ELF-1 (cell line): ENCODE measurements around the gene GCHFR.
A peak's percentile ranks its signal among the peaks of the same experiment; 100 is the strongest.

Source experiments
- DNase-seq: peaks from one replicate; pipeline ENCODE4 v3.0.0-alpha.2; 2016; ENCODE audit warnings: low read depth, low spot score

Gene GCHFR

DNA sequence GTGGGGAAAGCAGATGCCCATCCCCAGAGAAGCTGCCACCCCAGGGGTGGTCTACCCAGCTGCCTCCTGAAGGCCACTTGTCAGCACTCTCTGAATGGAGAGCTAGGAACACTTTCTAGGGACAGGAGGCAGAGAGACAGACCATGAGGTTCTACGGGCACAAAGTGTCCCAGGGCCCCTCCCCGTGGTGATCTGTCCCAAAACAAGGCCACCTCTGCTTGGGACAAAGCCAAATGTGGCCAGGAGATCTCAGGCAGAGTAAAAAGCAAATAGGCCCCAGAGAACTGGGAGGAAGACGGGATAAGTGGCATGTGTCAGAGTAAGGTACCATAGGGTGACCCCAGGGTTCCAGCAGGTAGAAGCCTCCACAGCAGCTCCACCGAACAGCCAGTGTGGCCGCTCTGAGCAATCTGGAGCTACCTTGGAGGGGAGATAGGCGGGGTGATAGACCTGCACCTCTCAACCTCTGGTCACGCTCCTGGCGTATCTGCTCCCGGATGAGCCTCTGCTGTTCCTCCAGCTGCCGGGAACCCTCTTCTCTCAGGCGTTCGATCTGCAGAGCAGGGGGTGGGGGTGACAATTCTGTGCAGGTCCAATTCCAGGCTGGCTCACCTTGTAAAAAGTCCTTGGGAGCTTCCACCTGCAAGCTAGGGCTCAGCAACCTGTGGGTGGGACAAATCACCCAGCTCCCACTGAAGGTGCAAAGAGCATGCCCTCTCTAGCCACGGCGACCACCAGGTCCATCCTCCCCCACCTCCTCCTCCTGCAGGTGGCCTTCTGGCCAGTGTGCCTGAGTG, 12.1 kb downstream of the GCHFR start:
- DNase-seq, result no peak

- no peak for DNase-seq
Observed at GRCh38 chr15:40776537-40777141, 12.8 kb downstream of the GCHFR start.

GRCh38 chr15:40782609-40783227, 18.9 kb downstream of the GCHFR start:
- DNase-seq, result peak; percentile 73

- DNase-seq, result no peak
Observed at GRCh38 chr15:40785164-40785563, 21.3 kb downstream of the GCHFR start.

GRCh38 chr15:40785814-40786213, 21.9 kb downstream of the GCHFR start:
- peak; percentile 47 for DNase-seq

- peak; percentile 85 for DNase-seq
Observed at GRCh38 chr15:40787344-40787841, 23.5 kb downstream of the GCHFR start.

DNA sequence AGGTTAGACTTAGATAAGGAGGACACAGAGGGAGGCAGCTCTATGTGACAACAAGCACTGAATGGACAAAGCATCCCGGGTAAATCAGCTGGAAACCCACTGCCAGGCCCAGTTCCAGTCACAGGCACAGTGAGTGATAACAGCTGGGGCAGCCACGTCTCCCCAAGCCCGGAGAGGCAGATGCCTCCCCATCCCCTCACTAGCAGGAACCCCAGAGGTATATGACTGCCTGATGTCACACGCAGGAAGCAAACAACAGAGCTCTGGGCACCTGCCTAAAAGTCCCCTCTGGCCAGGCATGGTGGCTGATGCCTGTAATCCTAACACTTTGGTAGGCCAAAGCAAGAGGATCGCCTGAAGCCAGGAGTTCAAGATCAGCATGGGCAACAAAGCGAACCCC, 24.1 kb downstream of the GCHFR start:
- no peak for DNase-seq

- no peak for DNase-seq
Observed at GRCh38 chr15:40789119-40789518, 25.3 kb downstream of the GCHFR start.

GRCh38 chr15:40789999-40790398, 26.1 kb downstream of the GCHFR start:
- DNase-seq, result no peak

GRCh38 chr15:40790718-40791117, 26.9 kb downstream of the GCHFR start:
- no peak for DNase-seq

- no peak for DNase-seq
Observed at GRCh38 chr15:40792394-40792793, 28.5 kb downstream of the GCHFR start.

DNA sequence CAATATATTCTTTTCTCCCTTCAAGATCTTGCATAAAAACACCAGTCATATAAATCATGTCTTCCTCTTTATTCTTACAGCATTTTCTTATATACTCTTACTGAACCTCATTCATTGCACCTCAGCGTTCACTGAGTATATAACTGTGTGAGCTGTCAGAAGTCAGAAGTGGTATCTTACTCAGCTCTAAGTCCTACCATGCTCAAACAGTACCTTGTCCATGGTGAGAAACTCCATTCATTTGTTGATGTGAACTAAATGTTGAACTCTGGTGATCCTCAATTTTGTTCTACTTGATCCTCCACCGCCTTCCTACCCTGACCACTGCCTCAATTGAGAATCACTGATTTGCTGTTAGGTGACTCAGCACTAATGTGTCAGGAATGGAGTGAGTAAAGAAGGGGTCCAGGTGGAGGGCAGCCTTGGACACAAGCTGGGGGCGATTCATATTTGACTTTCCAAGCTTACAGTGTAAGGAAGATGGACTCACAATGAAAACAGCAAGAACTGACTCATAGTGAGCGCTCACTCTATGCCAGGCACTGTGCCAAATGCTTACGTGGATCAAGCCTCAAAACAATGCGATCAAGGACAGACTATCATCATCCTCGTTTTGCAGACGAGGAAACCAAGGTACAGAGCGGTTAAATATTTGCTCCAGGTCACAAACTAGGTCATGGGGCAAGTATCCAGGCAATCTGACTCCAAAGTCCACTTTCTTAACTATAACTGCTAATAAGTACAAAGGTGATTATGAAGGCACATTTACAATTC, 29.5 kb downstream of the GCHFR start:
- DNase-seq, result no peak

DNA sequence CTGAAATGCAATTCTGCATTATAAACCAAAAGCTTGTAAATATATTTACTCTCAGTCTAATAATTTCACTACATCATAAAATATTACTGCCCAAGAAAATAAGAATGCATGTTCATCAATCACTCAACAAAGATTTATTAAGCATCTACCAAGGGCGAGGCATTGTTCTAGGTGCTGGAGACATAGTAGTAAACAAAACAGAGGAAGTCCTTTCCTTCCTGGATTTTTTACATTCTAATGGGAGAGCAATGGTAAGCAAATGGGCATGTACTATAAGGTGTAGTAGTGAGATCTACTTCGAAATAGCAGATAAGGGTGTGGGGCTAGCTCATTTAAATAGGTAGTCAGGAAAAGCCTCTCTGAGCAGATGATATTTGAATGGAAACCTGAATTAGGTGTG, 32.2 kb downstream of the GCHFR start:
- no peak for DNase-seq

- DNase-seq, result no peak
Observed at GRCh38 chr15:40796512-40796911, 32.6 kb downstream of the GCHFR start.

DNA sequence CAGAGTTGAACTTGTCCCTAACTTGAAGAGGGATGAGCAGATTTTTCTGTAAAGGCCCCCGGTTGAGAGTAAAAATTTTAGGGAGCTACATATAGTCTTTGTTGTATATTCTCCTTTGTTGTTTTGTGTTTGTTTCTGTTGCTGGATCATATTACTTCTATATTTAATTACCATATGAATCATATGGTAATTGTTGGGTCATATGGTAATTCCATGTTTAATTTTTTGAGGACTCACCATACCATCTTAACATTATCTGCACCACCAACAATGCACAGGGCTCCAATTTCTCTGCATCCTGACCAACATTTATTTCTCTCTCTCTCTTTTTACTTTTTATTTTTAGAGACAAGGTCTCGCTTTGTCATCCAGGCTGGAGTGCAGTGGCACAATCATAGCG, 35.7 kb downstream of the GCHFR start:
- DNase-seq, result no peak

GRCh38 chr15:40803076-40803475, 39.2 kb downstream of the GCHFR start:
- no peak for DNase-seq

GRCh38 chr15:40803688-40804087, 39.8 kb downstream of the GCHFR start:
- DNase-seq, result no peak

DNA sequence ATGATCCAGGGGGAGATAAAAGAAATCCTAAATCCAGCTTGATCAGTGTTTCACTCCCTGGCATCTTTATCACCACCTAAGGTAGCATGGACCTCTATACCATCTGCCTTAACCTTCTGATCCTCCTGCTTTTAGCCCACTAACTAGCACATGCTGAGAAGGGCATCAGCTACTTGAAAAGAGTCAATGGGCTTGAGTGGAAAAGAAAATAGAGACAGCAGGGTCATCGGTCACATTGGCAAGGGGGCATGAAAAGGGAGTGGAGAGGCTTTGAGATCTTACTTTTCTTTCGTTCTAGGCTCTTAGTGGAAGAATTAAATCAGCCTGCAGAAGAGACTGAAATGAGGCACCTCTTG, 42.8 kb downstream of the GCHFR start:
- DNase-seq, result no peak

DNA sequence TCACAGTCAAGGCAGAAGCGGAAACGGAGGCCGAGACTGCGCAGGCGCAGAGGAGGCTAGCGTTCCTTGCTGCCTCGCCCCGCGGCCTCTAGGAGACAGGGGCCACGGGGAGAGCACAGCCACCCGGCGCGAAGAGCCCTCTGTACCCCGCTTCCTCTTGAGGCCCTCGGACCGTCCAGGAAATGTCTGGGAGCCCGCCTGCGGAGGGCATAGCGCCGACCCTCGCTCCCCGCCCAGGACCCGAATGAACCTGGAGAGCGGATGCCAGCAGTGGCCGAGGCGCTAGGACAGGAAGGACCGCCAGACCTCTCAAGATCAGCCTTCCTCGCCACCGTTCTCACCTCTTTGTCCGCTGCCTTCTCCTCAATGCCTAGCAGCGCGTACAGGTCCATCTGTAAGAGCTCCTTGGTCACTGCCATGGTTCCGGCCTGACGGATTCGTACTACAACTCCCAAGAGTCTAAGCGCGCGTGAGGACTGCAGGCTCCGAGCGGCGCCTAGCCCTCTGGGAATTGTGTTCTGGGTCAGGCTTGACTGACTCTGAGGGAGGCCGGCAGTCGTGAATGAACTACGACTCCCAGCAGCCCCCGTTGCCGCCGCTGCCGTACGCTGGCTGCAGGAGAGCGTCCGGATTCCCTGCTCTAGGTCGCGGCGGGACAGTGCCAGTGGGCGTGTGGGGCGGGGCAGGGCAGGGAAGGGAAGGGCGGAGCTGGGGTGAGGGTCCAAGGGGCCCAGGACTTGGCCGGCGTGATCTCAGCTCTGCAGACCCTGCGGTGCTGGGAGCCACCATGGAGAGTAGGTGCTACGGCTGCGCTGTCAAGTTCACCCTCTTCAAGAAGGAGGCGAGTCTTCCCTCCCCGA, 43.4 kb downstream of the GCHFR start, which contains the start of the genes DNAJC17 and ZFYVE19:
TSS of gene DNAJC17 (minus strand) at position 446 of the 860 bp plus-strand sequence. CDS start at position 419, 27 bp downstream.
TSS of gene ZFYVE19 (plus strand) at position 62 of the 860 bp plus-strand sequence. CDS start at position 563, 501 bp downstream.
- peak; percentile 98 for DNase-seq

DNA sequence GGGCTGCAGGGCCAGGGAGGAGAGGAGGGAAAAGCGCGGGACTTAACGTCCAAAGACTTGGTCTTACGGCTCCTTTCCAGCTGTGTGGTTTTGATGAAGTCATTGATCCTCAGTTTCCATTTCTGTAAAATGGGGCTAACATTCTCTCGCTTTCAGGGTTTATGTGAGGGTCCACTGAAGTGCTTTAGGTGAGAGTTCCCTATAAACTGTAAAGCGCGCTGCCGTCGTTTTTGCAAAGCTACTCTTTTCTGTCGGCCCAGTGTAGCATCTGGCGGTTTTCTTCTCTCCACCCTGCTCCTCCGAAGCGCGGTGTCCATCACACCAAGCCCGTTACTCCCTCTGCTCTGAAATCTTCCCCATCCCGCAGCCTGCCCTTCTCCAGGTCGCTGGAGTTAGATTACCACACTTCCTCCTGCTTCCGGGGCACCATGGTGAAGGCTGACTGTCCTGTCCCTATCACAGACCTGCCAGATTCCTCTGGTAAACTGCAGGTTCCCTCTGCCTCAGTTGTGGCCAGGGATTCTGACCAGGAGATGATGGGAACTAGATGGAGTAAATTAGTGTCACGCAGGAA, 44.1 kb downstream of the GCHFR start:
- DNase-seq, result no peak
